Body of pancreas (tissue), 4 donors: Measurements from ENCODE around the gene SUMO4.

Source experiments
- CTCF ChIP-seq, 7 experiments: fragments of 450-650 bp in 4 of 7; fragments of 200-600 bp in 3 of 7; sonication (generic) in 3 of 7; IDR thresholded peaks; one replicate each; pipeline ENCODE4 v1.5.1; 2016 to 2019; ENCODE audit warnings: antibody characterized with exemption in 7 of 7
- POLR2A ChIP-seq, 3 donors: fragments of 450-650 bp; IDR thresholded peaks; one replicate each; pipeline ENCODE4 v1.6.1; 2016; ENCODE audit warnings: antibody characterized with exemption in 3 of 3, mild to moderate bottlenecking in 2 of 3

DNA sequence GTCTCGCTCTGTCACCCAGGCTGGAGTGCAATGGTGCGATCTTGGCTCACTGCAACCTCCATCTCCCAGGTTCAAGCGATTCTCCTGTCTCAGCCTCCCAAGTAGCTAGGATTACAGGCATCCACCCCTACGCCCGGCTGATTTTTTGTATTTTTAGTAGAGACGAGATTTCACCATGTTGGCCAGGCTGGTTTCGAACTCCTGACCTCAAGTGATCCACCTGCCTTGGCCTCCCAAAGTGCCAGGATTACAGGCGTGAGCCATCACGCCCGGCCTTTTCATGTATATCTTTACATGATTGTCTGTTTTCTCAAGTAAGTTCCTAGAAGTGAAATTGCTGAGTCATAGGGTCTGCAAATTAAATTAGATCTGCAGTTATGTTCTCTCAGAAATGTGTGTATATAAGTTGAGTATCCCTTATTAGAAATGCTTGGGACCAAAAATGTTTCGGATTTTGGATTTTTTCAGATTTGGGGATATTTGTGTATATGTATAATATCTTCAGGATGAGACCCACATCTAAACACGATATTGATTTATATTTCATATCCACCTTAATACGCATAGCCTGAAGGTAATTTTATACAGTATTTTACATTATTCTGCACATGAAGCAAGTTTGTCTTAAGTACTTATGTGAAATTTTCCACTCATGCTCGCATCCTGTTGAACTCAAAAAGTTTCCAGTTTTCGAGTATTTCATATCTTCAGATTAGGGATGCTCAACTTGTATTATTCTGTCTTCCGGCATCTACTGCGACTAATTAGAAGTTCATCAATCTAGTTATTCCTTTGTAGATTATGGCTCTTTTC lies 42.1 kb upstream of the SUMO4 start:
- TF ChIP-seq CTCF (IDR thresholded peaks at IDR 0.05), result no peak
- no peak for TF ChIP-seq POLR2A (IDR thresholded peaks at IDR 0.05)
